DMS 273 treated with DMSO at 0.1 percent for 48 hours (cell line): ENCODE results near the gene PCDHGB5.
"Not testable (repeated sequence)": the region's sequence is repeated elsewhere in the genome, so short reads cannot be mapped to it uniquely, and the experiment has no call there.

Source experiments
- DNase-seq: peaks from one replicate; lab custom pipeline; 2025; lab: John Stamatoyannopoulos, UW

The PCDHGB5 gene

GRCh38 chr5:141382469-141383294, 15.1 kb upstream of the PCDHGB5 start, which contains the start of gene PCDHGA7:
TSS of gene PCDHGA7 (plus strand) at chr5:141382742. CDS start at chr5:141382900, 158 bp downstream.
- no peak for DNase-seq

- DNase-seq, result no peak
Measured at GRCh38 chr5:141383345-141383744, 14.4 kb upstream of the PCDHGB5 start.

GRCh38 chr5:141384471-141385267, 13.1 kb upstream of the PCDHGB5 start:
- no peak for DNase-seq

- DNase-seq, result not testable (repeated sequence)
Measured at GRCh38 chr5:141387557-141388311, 10.0 kb upstream of the PCDHGB5 start, which contains the start of gene PCDHGB4. TSS of gene PCDHGB4 (plus strand) at chr5:141387698. CDS start at chr5:141387885, 187 bp downstream.

GRCh38 chr5:141388661-141389060, 9.1 kb upstream of the PCDHGB5 start:
- DNase-seq, result no peak

- no peak for DNase-seq
Measured at GRCh38 chr5:141389153-141390042, 8.3 kb upstream of the PCDHGB5 start.

- no peak for DNase-seq
Measured at GRCh38 chr5:141392429-141393198, 5.1 kb upstream of the PCDHGB5 start, which contains the start of gene PCDHGA8. TSS of gene PCDHGA8 (plus strand) at chr5:141392633. CDS start at chr5:141392814, 181 bp downstream.

GRCh38 chr5:141393267-141393666, 4.5 kb upstream of the PCDHGB5 start:
- no peak for DNase-seq

- not testable (repeated sequence) for DNase-seq
Measured at GRCh38 chr5:141394401-141395187, 3.2 kb upstream of the PCDHGB5 start.

GRCh38 chr5:141398608-141399007, 861 bp downstream of the PCDHGB5 start:
- no peak for DNase-seq

GRCh38 chr5:141399555-141400258, 2.0 kb downstream of the PCDHGB5 start:
- no peak for DNase-seq

- DNase-seq, result no peak
Measured at GRCh38 chr5:141402553-141403243, 5.0 kb downstream of the PCDHGB5 start, which contains the start of gene PCDHGA9. TSS of gene PCDHGA9 (plus strand) at chr5:141402778. CDS start at chr5:141402953, 175 bp downstream.

- no peak for DNase-seq
Measured at GRCh38 chr5:141403387-141403786, 5.6 kb downstream of the PCDHGB5 start.

- DNase-seq, result not testable (repeated sequence)
Measured at GRCh38 chr5:141407790-141408505, 10.2 kb downstream of the PCDHGB5 start, which contains the start of gene PCDHGB6. TSS of gene PCDHGB6 (plus strand) at chr5:141408021. CDS start at chr5:141408203, 182 bp downstream.

GRCh38 chr5:141409598-141410306, 12.0 kb downstream of the PCDHGB5 start:
- DNase-seq, result no peak

GRCh38 chr5:141411575-141411974, 13.8 kb downstream of the PCDHGB5 start:
- no peak for DNase-seq
